SK-N-SH (cell line): ENCODE measurements around the gene PSME4. TPM values are rescaled to one million over a fixed set of nuclear protein-coding genes. Genes with fewer than 3 reads are reported as not detected.

ENCODE experiments used
- CTCF ChIA-PET: fragments of 300-600, 350-600 bp; formaldehyde crosslinking; extraction: SDS; loops from one replicate; lab custom pipeline; 2021; lab: Yijun Ruan, JAX
- POLR2A ChIA-PET: fragments of 350-600 bp; sonication (Branson Sonifier 250); formaldehyde crosslinking; extraction: SDS; loops from one replicate; lab custom pipeline; 2020; ENCODE audit warnings: antibody characterized with exemption, inconsistent platforms; lab: Yijun Ruan, JAX
- DNase-seq: peaks from one replicate; pipeline ENCODE4 v3.0.0; 2012
- H2AFZ ChIP-seq: fragments of 200-600 bp; sonication (generic); 2 replicates; pipeline ENCODE4 v1.8.1; 2016; ENCODE audit warnings: antibody characterized with exemption, mild to moderate bottlenecking, low read depth
- H3F3A ChIP-seq: fragments of 200-600 bp; sonication (generic); replicated peaks from 2 replicates; pipeline ENCODE3; 2016; ENCODE audit warnings: antibody characterized with exemption, mild to moderate bottlenecking; ENCODE audit not compliant: insufficient read depth
- H3K27ac ChIP-seq, 2 experiments: fragments of 200-500 bp in 1 of 2; fragments of 200-600 bp in 1 of 2; sonication (Bioruptor generic) in 1 of 2; sonication (generic), shearing (Covaris generic) in 1 of 2; 2 replicates each; pipeline versions ENCODE4 v1.5.1 to v1.6.1; 2014 to 2016; ENCODE audit warnings: low read depth in 2 of 2, inconsistent platforms in 1 of 2, low read length in 1 of 2, mild to moderate bottlenecking in 1 of 2, mixed read lengths in 1 of 2
- H3K27me3 ChIP-seq: fragments of 200-600 bp; sonication (generic), shearing (Covaris generic); 2 replicates; pipeline ENCODE4 v1.6.1; 2016; ENCODE audit warnings: mixed run types; ENCODE audit not compliant: insufficient read depth
- H3K36me3 ChIP-seq, 2 experiments: fragments of 200-500 bp in 1 of 2; fragments of 200-600 bp in 1 of 2; sonication (Bioruptor generic) in 1 of 2; sonication (generic) in 1 of 2; replicated peaks in 1 of 2; 2 replicates each; pipeline versions ENCODE3 to v1.5.1; 2014 to 2016; ENCODE audit warnings: low read length in 1 of 2, mild to moderate bottlenecking in 1 of 2; ENCODE audit not compliant: insufficient read depth in 2 of 2, control insufficient read depth in 1 of 2
- H3K4me1 ChIP-seq, 2 experiments: fragments of 200-500 bp in 1 of 2; fragments of 200-600 bp in 1 of 2; sonication (Bioruptor generic) in 1 of 2; sonication (generic), shearing (Covaris generic) in 1 of 2; 2 replicates each; pipeline versions ENCODE4 v1.5.1 to v1.6.1; 2014 to 2016; ENCODE audit warnings: low read depth in 1 of 2, low read length in 1 of 2, mixed run types in 1 of 2; ENCODE audit not compliant: insufficient read depth in 2 of 2, control insufficient read depth in 1 of 2
- H3K4me2 ChIP-seq: fragments of 200-600 bp; sonication (generic), shearing (Covaris generic); 2 replicates; pipeline ENCODE4 v1.6.1; 2017; ENCODE audit warnings: mixed run types
- H3K4me3 ChIP-seq, 2 experiments: fragments of 200-500 bp in 1 of 2; fragments of 200-600 bp in 1 of 2; sonication (Bioruptor generic) in 1 of 2; sonication (generic), shearing (Covaris generic) in 1 of 2; 2 replicates each; pipeline versions ENCODE4 v1.5.1 to v1.8.1; 2014 to 2016; ENCODE audit warnings: low read depth in 2 of 2, inconsistent platforms in 1 of 2, low read length in 1 of 2, mild to moderate bottlenecking in 1 of 2, mixed read lengths in 1 of 2, moderate library complexity in 1 of 2
- H3K79me2 ChIP-seq: fragments of 200-600 bp; sonication (generic); 2 replicates; pipeline ENCODE4 v1.8.1; 2017; ENCODE audit warnings: mild to moderate bottlenecking; ENCODE audit not compliant: insufficient read depth
- H3K9ac ChIP-seq: fragments of 200-600 bp; sonication (generic); 2 replicates; pipeline ENCODE4 v1.6.1; 2017; ENCODE audit warnings: mixed run types
- H3K9me2 ChIP-seq: fragments of 200-600 bp; sonication (generic); 2 replicates; pipeline ENCODE4 v1.6.1; 2017; ENCODE audit warnings: mixed run types
- H3K9me3 ChIP-seq: fragments of 200-600 bp; sonication (generic); 2 replicates; pipeline ENCODE4 v1.6.1; 2017; ENCODE audit warnings: mixed run types, mild to moderate bottlenecking, moderate library complexity
- H4K20me1 ChIP-seq: fragments of 200-600 bp; sonication (generic); 2 replicates; pipeline ENCODE4 v1.6.1; 2017; ENCODE audit warnings: mild to moderate bottlenecking, mixed run types; ENCODE audit not compliant: insufficient read depth
- CHD2 ChIP-seq: fragments of 150-350 bp; IDR thresholded peaks from 2 replicates; pipeline ENCODE4 v1.6.1; 2018; ENCODE audit warnings: low read length; ENCODE audit not compliant: partially characterized antibody
- CTCF ChIP-seq: fragments of 200-600 bp; sonication (generic); IDR thresholded peaks from 2 replicates; pipeline ENCODE4 v1.6.1; 2017; ENCODE audit warnings: antibody characterized with exemption, mild to moderate bottlenecking, moderate library complexity
- ELF1 ChIP-seq: IDR thresholded peaks from 2 replicates; pipeline ENCODE4 v1.4.0; 2012
- MAX ChIP-seq: IDR thresholded peaks from 2 replicates; pipeline ENCODE4 v1.4.0; 2012; ENCODE audit warnings: low read depth
- MEF2A ChIP-seq: IDR thresholded peaks from 2 replicates; pipeline ENCODE4 v1.4.0; 2012; ENCODE audit warnings: low read depth, borderline replicate concordance
- MXI1 ChIP-seq: IDR thresholded peaks from 2 replicates; pipeline ENCODE4 v1.6.1; 2012; ENCODE audit warnings: mild to moderate bottlenecking, low read depth, low read length, improper control_type of control experiment
- NRF1 ChIP-seq: IDR thresholded peaks from 2 replicates; pipeline ENCODE4 v1.6.1; 2012; ENCODE audit warnings: low read depth, mild to moderate bottlenecking, low read length
- PBX3 ChIP-seq: IDR thresholded peaks from 2 replicates; pipeline ENCODE4; 2012
- POLR2AphosphoS5 ChIP-seq: IDR thresholded peaks from 2 replicates; pipeline ENCODE4 v1.6.1; 2012; ENCODE audit warnings: low read depth, low read length
- REST ChIP-seq: IDR thresholded peaks from 2 replicates; pipeline ENCODE4 v1.6.1; 2012; ENCODE audit warnings: mild to moderate bottlenecking, low read depth, low read length, moderate library complexity
- SMC3 ChIP-seq: IDR thresholded peaks from 2 replicates; pipeline ENCODE4 v1.6.1; 2012; ENCODE audit warnings: low read depth, low read length, improper control_type of control experiment
- TAF1 ChIP-seq: IDR thresholded peaks from 2 replicates; pipeline ENCODE4 v1.6.1; 2012; ENCODE audit warnings: low read depth, mild to moderate bottlenecking, low read length, moderate library complexity, borderline replicate concordance
- TCF12 ChIP-seq: IDR thresholded peaks from 2 replicates; pipeline ENCODE4 v1.4.0; 2012
- TEAD4 ChIP-seq: IDR thresholded peaks from 2 replicates; pipeline ENCODE4 v1.4.0; 2012; ENCODE audit warnings: mild to moderate bottlenecking, borderline replicate concordance; ENCODE audit not compliant: insufficient read depth
- USF1 ChIP-seq: IDR thresholded peaks from 2 replicates; pipeline ENCODE4 v1.4.0; 2012; ENCODE audit warnings: low read depth, borderline replicate concordance
- YY1 ChIP-seq: IDR thresholded peaks from 2 replicates; pipeline ENCODE4 v1.4.0; 2012; ENCODE audit warnings: low read depth, mild to moderate bottlenecking
- WGBS: methylation state at CpG from one replicate; pipeline ENCODE4 v1.1.6; 2017; ENCODE audit warnings: low lambda C conversion rate; 5-methylcytosine and 5-hydroxymethylcytosine counted together
- polyA plus RNA-seq, 3 experiments: library from polyadenylated mRNA; depleted of rRNA; stranded (reverse); fragments of >200 nt; gene quantifications; 2 replicates each; pipeline ENCODE4 v1.2.3, GENCODE V29; 2012

Gene PSME4
- polyA plus RNA-seq, 1 of the 3 experiments (the other 2 are of a cell fraction), result 12.8 TPM

GRCh38 chr2:53998834-53999233 is 28.0 kb upstream of the PSME4 start:
- Histone ChIP-seq H3K9me2 (no peaks in the 10 kb centered on the region), H3K27ac (no peak overlapping the region), H4K20me1 (no peaks in the 10 kb centered on the region), H3K9me3 (no peaks in the 10 kb centered on the region), H3K36me3 (no peaks in the 10 kb centered on the region), H3K4me1 (no peaks in the 10 kb centered on the region; a peak in 1 of 4 replicates), H3K4me2 (no peak overlapping the region), H3F3A (no peaks in the 10 kb centered on the region), H3K27me3 (no peaks in the 10 kb centered on the region), H3K79me2 (no peaks in the 10 kb centered on the region), H3K4me3 (no peak overlapping the region), H3K9ac (no peak overlapping the region), H2AFZ (no peak overlapping the region)
- 75% methylated on average over 3 of the region's 3 CpGs for WGBS
- no peak for DNase-seq
- ChIA-PET CTCF (interaction anchor here (2.8 kb wide), 1 partner anchor 12 kb away, joined by 9 read pairs; no protein-coding TSS in a partner anchor), POLR2A (interaction anchor here (0.7 kb wide), 1 partner anchor 108 kb away, joined by 3 read pairs; no protein-coding TSS in a partner anchor)
- TF ChIP-seq YY1 (no peak), NRF1 (no peak), CTCF (no peak), ELF1 (no peak), MAX (no peak), MXI1 (no peak), TAF1 (no peak), CHD2 (no peak), SMC3 (no peak), TCF12 (no peak), USF1 (no peak), MEF2A (no peak), POLR2AphosphoS5 (no peak), TEAD4 (no peak)

GRCh38 chr2:53994818-53995808 is 24.3 kb upstream of the PSME4 start:
- H3K36me3 ChIP-seq, result no peaks in the 10 kb centered on the region
- no peak for DNase-seq
- H3K79me2 ChIP-seq, result no peaks in the 10 kb centered on the region
- H3K9me2 ChIP-seq, result no peaks in the 10 kb centered on the region
- H3K4me1 ChIP-seq, result no peaks in the 10 kb centered on the region; a peak in 1 of 4 replicates
- ChIA-PET POLR2A (interaction anchor here (1.7 kb wide), 1 partner anchor 24 kb away, joined by 7 read pairs; the partner anchor contains the start of gene PSME4), CTCF (no interaction called here)
- no peak overlapping the region for H3K4me2 ChIP-seq
- WGBS, result 94% methylated on average over 8 of the region's 8 CpGs
- H3K4me3 ChIP-seq, result no peak overlapping the region
- no peak overlapping the region for H3K9ac ChIP-seq
- no peak overlapping the region for H2AFZ ChIP-seq
- H3K9me3 ChIP-seq, result no peaks in the 10 kb centered on the region
- no peak overlapping the region for H3K27ac ChIP-seq
- H3K27me3 ChIP-seq, result no peaks in the 10 kb centered on the region
- H3F3A ChIP-seq, result no peaks in the 10 kb centered on the region
- no peaks in the 10 kb centered on the region for H4K20me1 ChIP-seq
- no peak for TF ChIP-seq MAX
- no peak for TF ChIP-seq USF1
- TF ChIP-seq REST, result no peak
- no peak for TF ChIP-seq PBX3
- TF ChIP-seq TCF12, result no peak
- no peak for TF ChIP-seq TEAD4
